ENCODE data around the gene PRKAR1A.

The PRKAR1A gene

DNA sequence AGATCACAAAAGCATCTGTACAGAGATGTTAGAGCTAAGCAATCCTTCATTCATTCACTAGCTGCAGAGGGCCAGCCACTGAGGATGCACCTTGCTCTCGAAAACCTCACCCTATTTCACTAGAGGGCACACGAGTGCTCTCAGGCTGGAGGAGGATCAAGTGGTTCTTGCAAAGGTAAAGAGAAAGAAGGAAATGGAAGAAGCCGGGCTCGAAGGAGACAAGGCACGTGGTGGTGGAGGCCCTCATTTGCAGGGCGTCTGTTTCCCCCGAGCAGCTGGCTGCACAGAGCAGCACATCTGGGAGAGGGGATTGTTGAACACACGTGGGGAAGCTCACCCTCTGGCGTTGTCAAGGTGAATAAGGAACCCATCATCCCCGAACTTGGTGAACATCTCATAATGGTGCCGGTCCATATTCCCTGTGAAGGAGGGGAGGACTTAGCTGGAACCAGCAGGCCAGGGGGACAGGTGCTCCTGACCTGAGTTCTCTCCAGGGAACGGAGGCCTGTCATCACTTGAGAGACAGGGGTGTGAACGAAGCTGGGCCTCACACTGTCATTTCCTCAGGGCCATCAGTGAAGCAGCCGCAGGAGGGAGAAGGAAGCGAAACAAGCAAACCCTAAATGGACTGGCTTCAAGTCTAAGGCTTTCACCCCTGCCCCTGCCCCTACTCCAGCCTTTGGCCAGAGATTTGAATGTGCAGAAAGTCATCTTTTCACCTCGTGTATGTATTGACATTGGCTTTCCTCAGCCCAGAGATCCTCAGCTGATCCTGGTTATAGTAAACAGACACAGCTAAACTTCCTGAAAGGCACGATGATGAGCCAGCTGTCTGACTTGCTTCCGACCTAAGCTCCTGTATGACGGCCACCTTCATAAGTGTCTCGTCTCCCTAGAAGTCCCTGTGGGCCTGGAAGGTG, 27.6 kb downstream of the PRKAR1A start:
- Histone ChIP-seq H3K9me3 (ENCODE audit: low read length) (no peaks in the 10 kb centered on the region), H3K4me1 (ENCODE audit: insufficient read depth, low read length) (no peaks in the 10 kb centered on the region), H3K36me3 (ENCODE audit: insufficient read depth, low read length) (peaks cover 48% of the 10 kb centered on the region), H3K27me3 (ENCODE audit: insufficient read depth, low read length) (no peaks in the 10 kb centered on the region), H2AFZ (ENCODE audit: low read depth, low read length) (no peak overlapping the region), H3K4me3 (ENCODE audit: low read length) (no peak overlapping the region)

DNA sequence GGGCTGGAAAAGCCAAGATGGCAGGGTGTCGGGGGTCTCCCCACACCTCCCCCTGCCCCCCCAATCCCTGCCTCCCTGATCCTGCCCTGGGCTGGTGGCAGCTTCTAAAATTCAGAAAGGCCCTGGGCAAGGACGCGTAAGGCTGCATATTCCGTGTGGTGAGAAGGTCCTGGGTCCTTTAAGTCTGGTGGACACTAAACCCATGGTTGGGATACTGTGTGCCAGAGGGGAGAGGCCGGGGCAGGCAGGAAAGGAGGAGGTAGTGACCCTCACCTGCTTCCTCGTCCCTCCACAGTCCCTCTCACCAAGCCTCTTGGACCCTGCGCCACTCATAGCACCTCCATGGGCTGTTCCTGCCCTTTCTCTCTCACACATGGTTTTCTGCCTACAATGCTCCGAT, 28.8 kb downstream of the PRKAR1A start:
- no peak overlapping the region for H2AFZ ChIP-seq (ENCODE audit: low read depth, low read length)
- H3K4me1 ChIP-seq (ENCODE audit: insufficient read depth, low read length): no peaks in the 10 kb centered on the region
- H3K9me3 ChIP-seq (ENCODE audit: low read length): no peaks in the 10 kb centered on the region
- H3K4me3 ChIP-seq (ENCODE audit: low read length): no peak overlapping the region
- H3K27me3 ChIP-seq (ENCODE audit: insufficient read depth, low read length): no peaks in the 10 kb centered on the region
- peaks cover 37% of the 10 kb centered on the region for H3K36me3 ChIP-seq (ENCODE audit: insufficient read depth, low read length)

DNA sequence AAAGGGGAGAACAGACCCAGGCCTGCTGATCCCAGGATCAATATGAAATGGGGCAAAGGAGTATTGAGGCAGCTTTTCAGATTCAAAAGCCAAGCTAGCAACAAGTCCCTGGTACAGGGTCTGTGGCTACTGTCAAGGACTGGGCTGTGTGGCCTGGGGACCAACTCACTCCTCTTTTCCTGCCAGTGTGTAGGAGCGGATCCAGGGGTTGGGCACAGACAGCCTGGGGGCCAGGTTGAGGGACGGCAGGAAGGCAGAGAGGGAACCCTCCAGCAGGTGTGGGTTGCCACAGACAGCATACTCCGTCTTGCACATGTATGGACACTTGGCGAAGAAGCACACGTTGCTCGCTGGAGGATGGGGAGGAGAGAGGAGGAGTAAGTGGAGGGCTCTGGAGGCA, 29.6 kb downstream of the PRKAR1A start:
- H3K9me3 ChIP-seq (ENCODE audit: low read length): no peaks in the 10 kb centered on the region
- no peaks in the 10 kb centered on the region for H3K27me3 ChIP-seq (ENCODE audit: insufficient read depth, low read length)
- no peaks in the 10 kb centered on the region for H3K4me1 ChIP-seq (ENCODE audit: insufficient read depth, low read length)
- H2AFZ ChIP-seq (ENCODE audit: low read depth, low read length): no peak overlapping the region
- H3K4me3 ChIP-seq (ENCODE audit: low read length): no peak overlapping the region
- peaks cover 31% of the 10 kb centered on the region for H3K36me3 ChIP-seq (ENCODE audit: insufficient read depth, low read length)

DNA sequence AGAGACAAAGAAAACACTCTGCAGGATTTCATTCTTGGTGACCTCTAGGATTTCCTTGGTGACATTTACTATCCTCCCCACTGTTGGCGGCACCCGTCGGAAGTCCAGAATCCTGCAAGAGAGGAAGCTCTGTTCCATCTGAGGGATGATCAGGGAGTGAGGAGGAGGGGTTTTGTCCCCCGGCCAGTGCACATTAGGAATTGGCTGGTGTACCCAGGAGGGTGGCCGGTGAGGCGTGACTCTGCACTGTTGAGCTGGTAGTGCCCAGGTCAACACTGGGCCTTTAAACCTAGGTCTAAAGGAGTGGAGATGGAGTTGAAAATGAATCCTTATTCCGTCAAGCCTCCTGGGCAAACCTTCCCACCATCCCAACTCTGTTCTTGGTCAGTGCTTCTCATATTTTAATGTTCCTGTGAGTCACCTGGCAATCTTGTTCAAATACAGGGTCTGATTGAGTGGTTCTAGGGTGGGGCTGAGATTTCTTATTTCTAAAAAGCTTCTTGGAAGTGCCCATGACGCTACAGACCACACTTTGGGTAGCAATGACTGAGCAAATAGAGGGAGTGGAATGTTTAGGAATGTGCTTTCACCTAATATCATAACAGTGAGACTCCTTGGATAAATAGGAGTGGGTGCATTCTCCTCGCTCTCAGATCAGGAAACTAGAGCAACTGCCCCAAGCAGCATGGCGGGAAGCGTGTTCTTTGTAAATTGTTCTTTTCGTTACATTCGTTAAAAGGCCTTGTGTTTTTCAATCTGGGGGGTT, 30.7 kb downstream of the PRKAR1A start:
- no peak overlapping the region for H2AFZ ChIP-seq (ENCODE audit: low read depth, low read length)
- H3K4me1 ChIP-seq (ENCODE audit: insufficient read depth, low read length): no peaks in the 10 kb centered on the region
- no peaks in the 10 kb centered on the region for H3K9me3 ChIP-seq (ENCODE audit: low read length)
- H3K4me3 ChIP-seq (ENCODE audit: low read length): no peak overlapping the region
- H3K27me3 ChIP-seq (ENCODE audit: insufficient read depth, low read length): no peaks in the 10 kb centered on the region
- H3K36me3 ChIP-seq (ENCODE audit: insufficient read depth, low read length): peaks cover 21% of the 10 kb centered on the region

DNA sequence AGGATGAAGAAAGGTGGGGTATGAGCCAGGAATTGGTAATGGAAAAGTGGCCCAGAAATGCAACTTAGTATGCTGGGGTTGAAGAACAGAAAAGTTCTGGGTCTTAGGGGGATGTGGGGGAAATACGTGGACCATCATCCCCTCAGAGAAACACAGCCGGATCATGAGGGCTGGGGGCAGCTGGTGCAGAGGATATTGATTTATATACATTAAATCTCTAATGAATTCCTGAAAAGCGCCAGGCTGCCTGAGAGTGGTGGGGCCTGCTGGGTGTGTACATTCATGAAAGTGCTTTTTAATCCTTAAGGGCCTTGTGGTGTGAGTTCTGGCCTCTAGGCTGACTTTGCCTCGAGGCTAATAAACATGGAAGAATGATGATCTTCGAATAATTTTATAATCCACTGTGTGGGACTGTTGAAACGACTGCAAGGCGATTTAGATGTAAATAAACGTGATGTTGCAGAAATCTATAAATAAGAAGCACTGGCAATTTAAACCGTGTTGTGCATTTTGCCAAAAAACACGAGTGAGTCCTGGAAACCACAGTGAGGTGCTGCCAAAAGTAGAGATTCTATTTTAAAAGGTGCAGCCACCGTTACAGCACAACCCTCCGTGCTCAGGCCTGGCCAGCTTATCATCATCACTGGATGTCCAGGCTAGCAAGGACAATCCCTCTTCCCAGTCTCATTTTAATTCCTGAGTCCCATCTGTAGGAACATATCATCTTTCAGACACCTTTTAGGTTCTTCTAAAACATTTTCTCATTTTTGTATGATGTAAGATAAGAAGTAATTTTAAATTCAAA, 32.1 kb downstream of the PRKAR1A start:
- Histone ChIP-seq H3K27me3 (ENCODE audit: insufficient read depth, low read length) (no peaks in the 10 kb centered on the region), H3K9me3 (ENCODE audit: low read length) (no peaks in the 10 kb centered on the region), H3K4me1 (ENCODE audit: insufficient read depth, low read length) (no peaks in the 10 kb centered on the region), H3K4me3 (ENCODE audit: low read length) (no peak overlapping the region), H2AFZ (ENCODE audit: low read depth, low read length) (no peak overlapping the region), H3K36me3 (ENCODE audit: insufficient read depth, low read length) (peaks cover 9% of the 10 kb centered on the region)

DNA sequence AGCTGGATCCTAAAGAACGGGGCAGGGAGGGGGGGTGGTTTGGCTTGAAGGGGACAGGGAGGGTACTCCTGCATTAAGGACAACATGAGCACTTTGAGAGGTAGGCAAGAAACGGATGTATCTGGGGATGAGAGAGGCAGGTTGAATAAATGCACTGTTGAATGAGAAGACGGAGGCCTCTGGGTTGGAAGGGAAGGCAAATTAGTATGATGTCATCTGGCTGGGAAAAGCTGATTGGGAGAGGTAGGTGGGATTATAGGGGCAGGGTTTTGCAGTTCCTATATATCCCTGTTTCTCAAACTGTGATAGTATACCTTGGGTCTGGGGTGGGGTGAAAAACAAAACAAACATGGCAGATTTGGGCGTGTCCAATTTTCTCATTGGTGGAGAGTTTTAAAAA, 44.3 kb downstream of the PRKAR1A start:
- Histone ChIP-seq H3K4me3 (ENCODE audit: low read length) (no peak overlapping the region), H2AFZ (ENCODE audit: low read depth, low read length) (no peak overlapping the region), H3K4me1 (ENCODE audit: insufficient read depth, low read length) (peaks cover 9% of the 10 kb centered on the region), H3K36me3 (ENCODE audit: insufficient read depth, low read length) (no peaks in the 10 kb centered on the region), H3K27me3 (ENCODE audit: insufficient read depth, low read length) (peaks cover 2% of the 10 kb centered on the region), H3K9me3 (ENCODE audit: low read length) (no peaks in the 10 kb centered on the region)

DNA sequence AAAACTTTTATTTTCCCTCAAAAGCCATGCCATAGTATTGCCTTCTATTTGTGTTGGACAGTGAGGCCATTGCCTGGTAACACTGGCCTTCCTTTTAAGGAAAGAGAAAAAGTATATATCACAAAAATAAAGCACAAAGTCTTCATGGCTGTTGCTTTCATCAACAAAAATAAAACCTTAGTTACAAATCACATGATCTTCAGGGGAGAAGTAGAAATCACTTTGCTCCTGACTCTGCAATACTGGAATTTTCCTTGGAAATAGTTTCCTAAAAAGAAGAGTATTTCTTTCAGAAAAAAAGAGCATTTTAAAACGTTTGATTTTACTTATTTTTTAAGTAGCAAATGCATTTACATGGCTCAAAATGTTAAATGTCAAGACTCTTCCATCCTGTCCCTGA, 47.1 kb downstream of the PRKAR1A start:
- Histone ChIP-seq H2AFZ (ENCODE audit: low read depth, low read length) (no peak overlapping the region), H3K9me3 (ENCODE audit: low read length) (no peaks in the 10 kb centered on the region), H3K4me3 (ENCODE audit: low read length) (no peak overlapping the region)

DNA sequence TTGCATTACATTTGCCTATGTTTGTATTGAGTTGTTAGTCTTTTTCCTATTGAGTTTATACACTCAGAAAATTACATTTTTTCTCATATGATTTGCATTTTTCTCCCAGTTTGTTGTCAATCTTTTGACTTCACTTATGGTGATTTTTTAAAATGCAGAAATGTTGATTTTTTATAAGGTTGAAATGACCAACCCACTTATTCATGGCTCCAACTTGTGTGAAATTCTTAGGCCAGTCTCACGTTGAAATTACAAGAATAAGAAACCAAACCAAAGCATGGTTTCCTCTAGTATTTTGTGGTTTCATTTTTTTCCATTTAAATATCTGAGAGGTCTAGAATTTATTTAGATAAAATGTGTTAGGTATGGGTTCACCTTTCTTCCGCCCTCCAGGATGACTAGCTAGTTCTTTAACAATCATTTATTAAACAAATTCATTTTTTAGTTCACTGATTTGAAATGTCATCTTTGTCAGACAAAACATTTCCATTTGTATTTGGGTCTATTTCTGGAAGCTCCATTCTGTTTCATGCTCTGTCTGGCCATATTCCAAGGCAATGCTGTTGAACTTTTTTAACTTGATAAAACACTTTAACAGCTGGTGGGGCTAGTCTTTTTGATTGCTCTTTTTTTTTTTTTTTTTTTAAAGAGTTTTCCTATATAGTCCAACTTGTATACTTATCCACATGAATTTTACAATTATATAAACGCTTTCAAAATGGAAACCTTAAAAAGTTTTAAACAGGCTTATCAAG, 48.9 kb downstream of the PRKAR1A start:
- Histone ChIP-seq H3K4me1 (ENCODE audit: insufficient read depth, low read length) (peaks cover 9% of the 10 kb centered on the region), H3K4me3 (ENCODE audit: low read length) (no peak overlapping the region), H2AFZ (ENCODE audit: low read depth, low read length) (no peak overlapping the region), H3K9me3 (ENCODE audit: low read length) (peaks cover 1% of the 10 kb centered on the region), H3K36me3 (ENCODE audit: insufficient read depth, low read length) (no peaks in the 10 kb centered on the region), H3K27me3 (ENCODE audit: insufficient read depth, low read length) (peaks cover 2% of the 10 kb centered on the region)

More for the DNA sequence above, 47.1 kb downstream of the PRKAR1A start:
- H3K27me3 ChIP-seq (ENCODE audit: insufficient read depth, low read length): peaks cover 2% of the 10 kb centered on the region
- peaks cover 9% of the 10 kb centered on the region for H3K4me1 ChIP-seq (ENCODE audit: insufficient read depth, low read length)
- H3K36me3 ChIP-seq (ENCODE audit: insufficient read depth, low read length): no peaks in the 10 kb centered on the region

DNA sequence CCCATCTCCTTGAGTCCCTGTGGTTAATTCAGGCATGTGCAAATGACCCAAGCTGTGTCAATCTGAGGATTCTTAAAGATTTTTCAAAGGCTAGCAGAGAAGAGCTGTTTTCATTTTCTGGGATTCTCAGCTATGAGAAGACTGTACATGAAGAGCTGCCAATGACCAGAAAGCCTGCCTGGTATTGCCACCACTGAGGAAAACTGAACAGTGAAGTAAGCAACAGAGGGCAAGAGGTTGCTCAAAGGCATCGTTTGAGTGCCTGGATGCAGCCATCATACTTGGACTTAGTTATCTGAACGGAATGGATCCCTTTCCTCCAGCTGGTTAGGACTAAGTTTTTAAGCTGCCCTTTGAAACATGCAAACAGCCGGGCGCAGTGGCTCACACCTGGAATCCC, 50.5 kb downstream of the PRKAR1A start:
- Histone ChIP-seq H3K4me1 (ENCODE audit: insufficient read depth, low read length) (peaks cover 9% of the 10 kb centered on the region), H2AFZ (ENCODE audit: low read depth, low read length) (no peak overlapping the region), H3K4me3 (ENCODE audit: low read length) (no peak overlapping the region), H3K27me3 (ENCODE audit: insufficient read depth, low read length) (no peaks in the 10 kb centered on the region), H3K9me3 (ENCODE audit: low read length) (peaks cover 1% of the 10 kb centered on the region), H3K36me3 (ENCODE audit: insufficient read depth, low read length) (no peaks in the 10 kb centered on the region)

DNA sequence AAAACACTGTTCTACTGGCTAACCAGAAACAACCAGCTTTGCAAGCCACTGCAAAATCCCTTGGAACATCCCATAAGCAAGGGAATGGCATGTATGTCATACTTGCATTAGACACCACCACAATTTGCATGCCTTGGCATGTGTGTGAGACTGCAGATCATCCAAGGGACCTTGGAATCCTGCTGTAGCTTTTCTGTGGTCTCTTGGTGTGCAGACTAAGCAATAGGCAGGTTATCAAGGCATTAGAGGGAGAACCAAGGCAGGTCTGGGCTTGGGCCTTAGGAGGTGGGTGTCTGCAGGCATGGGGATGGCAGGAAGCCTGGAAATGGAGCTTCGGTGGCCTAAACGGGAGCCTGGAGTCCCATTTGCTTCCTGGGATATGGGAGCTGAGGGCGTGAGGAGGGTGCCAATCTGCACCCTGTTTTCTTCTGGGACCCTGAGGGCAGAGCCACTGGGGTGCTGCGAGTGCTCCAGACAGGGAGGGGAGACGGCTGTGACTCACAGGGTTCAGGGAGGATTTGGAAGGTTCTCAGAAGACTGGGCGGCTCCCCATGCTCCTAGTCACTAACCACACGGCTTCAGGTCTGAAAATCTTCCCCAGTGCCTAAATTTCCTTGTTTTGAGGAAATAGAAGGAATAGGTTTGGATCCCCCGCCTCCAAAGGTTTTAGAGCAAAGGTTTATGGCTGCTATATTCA, 52.3 kb downstream of the PRKAR1A start:
- peaks cover 1% of the 10 kb centered on the region for H3K9me3 ChIP-seq (ENCODE audit: low read length)
- H3K36me3 ChIP-seq (ENCODE audit: insufficient read depth, low read length): no peaks in the 10 kb centered on the region
- H3K4me3 ChIP-seq (ENCODE audit: low read length): no peak overlapping the region
- no peak overlapping the region for H2AFZ ChIP-seq (ENCODE audit: low read depth, low read length)
- H3K4me1 ChIP-seq (ENCODE audit: insufficient read depth, low read length): no peaks in the 10 kb centered on the region
- no peaks in the 10 kb centered on the region for H3K27me3 ChIP-seq (ENCODE audit: insufficient read depth, low read length)

DNA sequence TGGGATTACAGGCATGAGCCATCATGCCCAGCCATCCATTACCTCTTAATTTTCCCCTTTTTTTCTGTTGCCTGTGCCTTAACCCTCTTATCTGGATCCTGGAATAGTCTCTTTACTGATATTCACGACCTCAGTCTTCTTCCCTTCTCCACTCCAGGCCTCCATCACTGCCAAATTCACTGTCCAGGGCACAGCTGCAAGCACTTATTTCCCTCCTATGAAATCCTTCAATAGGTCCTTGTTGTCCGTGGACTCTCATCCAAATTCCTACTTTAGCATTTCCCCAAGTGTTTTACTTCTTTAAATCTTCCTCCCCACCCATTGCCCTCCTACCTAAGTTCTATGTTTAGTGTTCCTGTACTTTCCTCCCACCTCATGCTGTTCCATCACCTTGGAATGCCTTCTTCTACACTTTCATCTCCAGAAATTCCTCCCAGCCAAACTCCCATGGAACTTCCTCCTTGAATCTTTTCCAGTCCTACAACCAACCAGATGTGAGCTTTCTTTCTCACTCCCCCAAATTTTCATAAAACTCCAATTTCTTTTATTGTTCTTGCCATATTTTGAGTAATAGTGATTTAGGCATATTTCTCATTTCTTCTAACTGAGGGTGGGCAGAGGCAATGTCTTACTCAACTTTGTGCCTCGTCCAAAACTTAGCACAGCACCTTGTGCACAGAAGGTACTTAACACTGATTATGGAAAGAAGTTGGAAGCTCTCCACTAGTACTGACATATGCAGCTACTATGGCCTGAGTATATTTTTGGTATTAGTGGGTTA, 53.6 kb downstream of the PRKAR1A start:
- no peak overlapping the region for H3K4me3 ChIP-seq (ENCODE audit: low read length)
- H3K27me3 ChIP-seq (ENCODE audit: insufficient read depth, low read length): no peaks in the 10 kb centered on the region
- H3K4me1 ChIP-seq (ENCODE audit: insufficient read depth, low read length): no peaks in the 10 kb centered on the region
- no peaks in the 10 kb centered on the region for H3K36me3 ChIP-seq (ENCODE audit: insufficient read depth, low read length)
- no peak overlapping the region for H2AFZ ChIP-seq (ENCODE audit: low read depth, low read length)
- peaks cover 1% of the 10 kb centered on the region for H3K9me3 ChIP-seq (ENCODE audit: low read length)
